Measurements from ENCODE around the gene PSMD13. TPM values are rescaled to one million over a fixed set of nuclear protein-coding genes. Genes with fewer than 3 reads are reported as not detected.
"Not testable (repeated sequence)": the region's sequence is repeated elsewhere in the genome, so short reads cannot be mapped to it uniquely, and the experiment has no call there.

PSMD13 gene
- total and polyA plus RNA-seq, 2 of the 4 experiments (the other 2 are of a cell fraction) = 177 to 217 TPM

DNA sequence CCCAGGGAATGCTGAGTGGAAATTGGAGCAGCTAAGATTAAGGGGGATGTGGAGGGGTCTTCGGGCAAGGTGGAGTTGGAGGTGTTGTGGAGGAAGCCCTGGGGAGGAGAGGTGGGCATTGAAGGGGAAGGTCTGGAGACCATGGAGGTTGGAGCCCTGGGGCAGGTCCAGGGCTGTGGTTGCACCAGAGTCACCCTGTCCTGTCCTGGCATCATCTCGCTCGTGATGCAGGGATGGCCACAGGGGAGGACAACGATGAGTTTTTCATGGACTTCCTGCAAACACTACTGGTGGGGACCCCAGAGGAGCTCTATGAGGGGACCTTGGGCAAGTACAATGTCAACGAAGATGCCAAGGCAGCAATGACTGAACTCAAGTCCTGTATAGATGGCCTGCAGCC lies 43.3 kb upstream of the PSMD13 start:
- H3K9ac ChIP-seq (ENCODE audit: low read depth, low read length); H3K23ac ChIP-seq (ENCODE audit: low read depth, low read length); BruUV-seq (replicated peaks); H3K9me1 ChIP-seq (ENCODE audit: insufficient read depth, low read length); H3K4ac ChIP-seq (ENCODE audit: low read depth, low read length); H4K91ac ChIP-seq (ENCODE audit: insufficient read depth, low read depth, low read length); H3K4me3 ChIP-seq (ENCODE audit: insufficient read depth, low read depth, low read length); H4K20me1 ChIP-seq (ENCODE audit: insufficient read depth, low read length); H2BK120ac ChIP-seq (ENCODE audit: low read depth, low read length); H3K56ac ChIP-seq (ENCODE audit: extremely low read depth, insufficient read depth, low read length); H2BK20ac ChIP-seq (ENCODE audit: low read depth, low read length); H4K5ac ChIP-seq (ENCODE audit: low read depth, low read length); ATAC-seq (ENCODE audit: low read depth); H2AK9ac ChIP-seq (replicated peaks; ENCODE audit: low read depth, low read length, poor library complexity); H3K79me1 ChIP-seq (ENCODE audit: low read depth in 1 of 2, low read length in 2 of 2); H3K18ac ChIP-seq (ENCODE audit: low read depth, low read length); H2AFZ ChIP-seq (replicated peaks; ENCODE audit: low read length, poor library complexity); H3K4me2 ChIP-seq (ENCODE audit: low read depth, low read length); H2BK5ac ChIP-seq (ENCODE audit: low read depth, low read length, poor library complexity, severe bottlenecking); H3K4me1 ChIP-seq (ENCODE audit: control insufficient read depth, insufficient read depth, low read length); in situ Hi-C loops (cut with MboI; ENCODE audit: low sequenced_read_pairs); H3K27ac ChIP-seq (ENCODE audit: insufficient read depth, low read length); H4K8ac ChIP-seq (ENCODE audit: low read depth in 2 of 2, low read length in 2 of 2); H2AK5ac ChIP-seq (ENCODE audit: low read depth, low read length); H3K27me3 ChIP-seq (ENCODE audit: control insufficient read depth, insufficient read depth, low read length); H2BK15ac ChIP-seq (ENCODE audit: low read depth, low read length); H3K14ac ChIP-seq (replicated peaks; ENCODE audit: low read depth, low read length); H3K9me3 ChIP-seq (ENCODE audit: control insufficient read depth, insufficient read depth, low read length); H3K36me3 ChIP-seq (ENCODE audit: control insufficient read depth, insufficient read depth, low read length); DNase-seq; dilution Hi-C loops (cut with HindIII; ENCODE audit: low sequenced_read_pairs, unreplicated experiment); intact Hi-C loops (cut with micrococcal nuclease); CTCF ChIA-PET; POLR2A ChIA-PET (ENCODE audit: unreplicated experiment): not testable (repeated sequence)
- no CpG with 5 or more reads among the region's 5 CpGs for WGBS, 2 experiments (ENCODE audit: extremely low coverage in 2 of 2, insufficient read length in 1 of 2)
